Keratinocyte (primary cell): ENCODE data around the gene HADHB. TPM values are rescaled to one million over a fixed set of nuclear protein-coding genes. Genes with fewer than 3 reads are reported as not detected.

ENCODE experiments used
- DNase-seq: peaks from one replicate; pipeline ENCODE4 v3.0.0-alpha.2; 2011; ENCODE audit warnings: low read depth, missing footprints, low spot score
- FAIRE-seq: peaks from 2 replicates; lab custom pipeline; 2011; peaks lifted over from hg19 to GRCh38; lab: Jason Lieb, UNC
- H2AFZ ChIP-seq: 2 replicates; pipeline ENCODE4 v1.6.0; 2012; ENCODE audit warnings: low read length, control low read depth, inconsistent platforms; ENCODE audit not compliant: control insufficient read depth
- H3K27ac ChIP-seq: 2 replicates; pipeline ENCODE4 v1.5.1; 2011; ENCODE audit warnings: low read length; ENCODE audit not compliant: control insufficient read depth, insufficient read depth
- H3K27me3 ChIP-seq: 3 replicates; pipeline ENCODE4 v1.6.0; 2011; ENCODE audit warnings: low read length; ENCODE audit not compliant: control insufficient read depth, insufficient read depth; ENCODE audit errors: extremely low read depth
- H3K36me3 ChIP-seq, 2 experiments: 2 replicates in 1 of 2; 3 replicates in 1 of 2; pipeline ENCODE4 v1.5.1; 2011; ENCODE audit warnings: low read length in 2 of 2, mild to moderate bottlenecking in 1 of 2; ENCODE audit not compliant: control insufficient read depth in 2 of 2, insufficient read depth in 2 of 2; ENCODE audit errors: extremely low read depth in 1 of 2
- H3K4me1 ChIP-seq: 3 replicates; pipeline ENCODE4 v1.5.1; 2011; ENCODE audit warnings: low read length; ENCODE audit not compliant: control insufficient read depth, insufficient read depth; ENCODE audit errors: extremely low read depth
- H3K4me2 ChIP-seq: 3 replicates; pipeline ENCODE4 v1.6.0; 2011; ENCODE audit warnings: low read depth, low read length; ENCODE audit not compliant: control insufficient read depth, insufficient read depth; ENCODE audit errors: extremely low read depth
- H3K4me3 ChIP-seq, 3 experiments: fragments of 200-600 bp in 1 of 3; sonication (generic) in 1 of 3; 2 replicates in 2 of 3; 3 replicates in 1 of 3; pipeline ENCODE4 v1.5.1; 2011 to 2016; ENCODE audit warnings: low read length in 3 of 3, mild to moderate bottlenecking in 3 of 3, control low read depth in 2 of 3, inconsistent platforms in 1 of 3, low read depth in 1 of 3, mixed read lengths in 1 of 3, mixed run types in 1 of 3, moderate library complexity in 1 of 3; ENCODE audit not compliant: control insufficient read depth in 2 of 3, insufficient read depth in 2 of 3; ENCODE audit errors: extremely low read depth in 1 of 3
- H3K79me2 ChIP-seq: 2 replicates; pipeline ENCODE4 v1.6.0; 2012; ENCODE audit warnings: low read length; ENCODE audit not compliant: control insufficient read depth, insufficient read depth
- H3K9ac ChIP-seq: 3 replicates; pipeline ENCODE4 v1.6.0; 2011; ENCODE audit warnings: low read length; ENCODE audit not compliant: control insufficient read depth, insufficient read depth; ENCODE audit errors: extremely low read depth
- H3K9me1 ChIP-seq: 3 replicates; pipeline ENCODE4 v1.6.0; 2011; ENCODE audit warnings: low read length; ENCODE audit not compliant: control insufficient read depth, insufficient read depth; ENCODE audit errors: extremely low read depth
- H3K9me3 ChIP-seq: 2 replicates; pipeline ENCODE4 v1.5.1; 2012; ENCODE audit warnings: low read depth, low read length; ENCODE audit not compliant: control insufficient read depth
- H4K20me1 ChIP-seq: 3 replicates; pipeline ENCODE4 v1.6.0; 2011; ENCODE audit warnings: low read length; ENCODE audit not compliant: control insufficient read depth, insufficient read depth; ENCODE audit errors: extremely low read depth
- EZH2 ChIP-seq: IDR thresholded peaks from one replicate; pipeline ENCODE4 v1.6.1; 2012; ENCODE audit warnings: inconsistent platforms, mild to moderate bottlenecking, low read length, moderate library complexity
- dilution Hi-C: fragments of 300-500 bp; cut with MboI; formaldehyde crosslinking; loops from one replicate; pipeline ENCODE4 v1.7.0; 2020; ENCODE audit warnings: low sequenced_read_pairs; ENCODE audit not compliant: extremely low pct_ligation_motif_present
- polyA plus RNA-seq, 5 experiments: library from polyadenylated mRNA; depleted of rRNA in 3 of 5; stranded (reverse) in 3 of 5; stranded (forward) in 1 of 5; unstranded in 1 of 5; fragments of >200 nt; gene quantifications; 1 replicate in 1 of 5; 2 replicates in 3 of 5; 3 replicates in 1 of 5; pipeline versions ENCODE4 v1.2.1 to v1.2.3, GENCODE V29; 2011 to 2012; ENCODE audit warnings: missing spikeins in 2 of 5, low read depth in 1 of 5, low replicate concordance in 1 of 5
- TF ChIP-seq, protein P1 (sequence below), 3 experiments: IDR thresholded peaks in 1 of 3; conservative IDR thresholded peaks in 1 of 3; optimal IDR thresholded peaks in 1 of 3; 2 replicates in 2 of 3; 3 replicates in 1 of 3; pipeline versions ENCODE3 to v1.5.1; 2011; ENCODE audit warnings: low read length in 3 of 3, mild to moderate bottlenecking in 3 of 3, moderate library complexity in 2 of 3, control low read depth in 1 of 3, inconsistent platforms in 1 of 3; ENCODE audit not compliant: insufficient read depth in 2 of 3; ENCODE audit errors: extremely low read depth in 1 of 3

HADHB gene
- polyA plus RNA-seq, 1 donor (not counting 4 experiments of a cell fraction or from before 2014, with no cell fraction given), result 109 TPM

DNA sequence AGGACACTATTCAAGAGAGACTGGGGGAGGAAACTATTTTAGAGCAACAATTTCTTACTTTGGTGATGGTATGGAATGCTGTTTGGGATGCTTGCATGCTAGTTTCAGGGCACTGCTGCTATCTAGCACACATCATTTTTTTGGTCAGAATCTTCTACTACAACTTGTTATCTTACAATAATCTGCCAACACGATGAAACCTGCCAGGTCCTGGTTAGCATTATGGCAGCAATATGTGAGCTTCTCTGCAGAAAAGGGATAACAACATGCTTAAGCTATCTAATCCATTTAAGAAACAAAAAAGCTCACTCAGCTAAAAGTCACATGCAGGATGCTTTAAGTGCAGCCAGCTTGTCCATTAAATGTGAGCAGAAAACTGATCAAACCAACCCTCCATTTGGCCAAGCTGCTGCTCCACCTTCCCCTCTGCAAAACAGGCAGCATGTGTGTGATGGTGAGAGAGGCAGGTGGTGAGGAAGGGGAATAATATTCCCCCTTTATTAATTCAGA is 41.7 kb upstream of the HADHB start:
- Histone ChIP-seq H3K79me2 (no peaks in the 10 kb centered on the region), H3K4me1 (no peaks in the 10 kb centered on the region), H3K9me3 (no peaks in the 10 kb centered on the region), H3K4me3 (no peak overlapping the region), H3K27me3 (no peaks in the 10 kb centered on the region), H2AFZ (no peak overlapping the region), H3K27ac (no peak overlapping the region), H3K36me3 (peaks cover 25 to 26% of the 10 kb centered on the region in 2 experiments), H3K9ac (no peak overlapping the region), H4K20me1 (no peaks in the 10 kb centered on the region), H3K4me2 (no peak overlapping the region), H3K9me1 (no peaks in the 10 kb centered on the region)
- dilution Hi-C loops, result no loop called here
- FAIRE-seq, result no peak
- no peak for DNase-seq
- TF ChIP-seq EZH2, result no peak
- TF ChIP-seq, protein P1, sequence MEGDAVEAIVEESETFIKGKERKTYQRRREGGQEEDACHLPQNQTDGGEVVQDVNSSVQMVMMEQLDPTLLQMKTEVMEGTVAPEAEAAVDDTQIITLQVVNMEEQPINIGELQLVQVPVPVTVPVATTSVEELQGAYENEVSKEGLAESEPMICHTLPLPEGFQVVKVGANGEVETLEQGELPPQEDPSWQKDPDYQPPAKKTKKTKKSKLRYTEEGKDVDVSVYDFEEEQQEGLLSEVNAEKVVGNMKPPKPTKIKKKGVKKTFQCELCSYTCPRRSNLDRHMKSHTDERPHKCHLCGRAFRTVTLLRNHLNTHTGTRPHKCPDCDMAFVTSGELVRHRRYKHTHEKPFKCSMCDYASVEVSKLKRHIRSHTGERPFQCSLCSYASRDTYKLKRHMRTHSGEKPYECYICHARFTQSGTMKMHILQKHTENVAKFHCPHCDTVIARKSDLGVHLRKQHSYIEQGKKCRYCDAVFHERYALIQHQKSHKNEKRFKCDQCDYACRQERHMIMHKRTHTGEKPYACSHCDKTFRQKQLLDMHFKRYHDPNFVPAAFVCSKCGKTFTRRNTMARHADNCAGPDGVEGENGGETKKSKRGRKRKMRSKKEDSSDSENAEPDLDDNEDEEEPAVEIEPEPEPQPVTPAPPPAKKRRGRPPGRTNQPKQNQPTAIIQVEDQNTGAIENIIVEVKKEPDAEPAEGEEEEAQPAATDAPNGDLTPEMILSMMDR (optimal IDR thresholded peaks at IDR 0.05 in 1 of 3, IDR thresholded peaks at IDR 0.05 in 1 of 3, conservative IDR thresholded peaks at IDR 0.05 in 1 of 3; ENCODE audit: extremely low read depth in 1 of 3, insufficient read depth in 2 of 3, low read length in 3 of 3), result no peak

DNA sequence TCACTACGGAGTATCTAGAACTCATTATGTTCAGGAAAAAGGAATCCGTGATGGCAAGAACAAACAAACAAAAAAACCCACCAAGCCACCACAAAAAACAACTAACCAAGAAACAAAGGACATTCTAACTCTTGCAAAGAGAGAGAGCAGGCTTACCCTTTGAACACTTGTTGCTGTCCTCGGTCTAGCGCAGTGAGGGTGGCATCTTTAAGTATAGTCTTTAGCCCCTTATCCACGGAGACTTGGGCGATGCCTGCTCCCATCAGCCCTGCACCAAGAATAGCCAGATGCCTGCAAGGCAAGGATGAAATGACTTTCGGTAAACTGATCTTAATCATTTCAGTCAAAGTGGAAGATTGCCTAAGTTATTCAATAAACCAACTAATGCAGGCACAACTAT is 40.8 kb upstream of the HADHB start:
- no peaks in the 10 kb centered on the region for H3K79me2 ChIP-seq
- TF ChIP-seq, protein P1 (optimal IDR thresholded peaks at IDR 0.05 in 1 of 3, IDR thresholded peaks at IDR 0.05 in 1 of 3, conservative IDR thresholded peaks at IDR 0.05 in 1 of 3; ENCODE audit: extremely low read depth in 1 of 3, insufficient read depth in 2 of 3, low read length in 3 of 3), result no peak
- no peak for TF ChIP-seq EZH2
- peaks cover 22 to 26% of the 10 kb centered on the region in 2 experiments for H3K36me3 ChIP-seq
- H3K27me3 ChIP-seq, result no peaks in the 10 kb centered on the region
- no peak overlapping the region for H3K27ac ChIP-seq
- FAIRE-seq (no peak), DNase-seq (no peak)
- no peak overlapping the region for H3K9ac ChIP-seq
- H3K9me1 ChIP-seq, result no peaks in the 10 kb centered on the region
- H3K4me1 ChIP-seq, result no peaks in the 10 kb centered on the region
- H3K4me3 ChIP-seq, result no peak overlapping the region
- H2AFZ ChIP-seq, result no peak overlapping the region
- no peaks in the 10 kb centered on the region for H4K20me1 ChIP-seq
- no peak overlapping the region for H3K4me2 ChIP-seq
- dilution Hi-C loops, result no loop called here
- H3K9me3 ChIP-seq, result no peaks in the 10 kb centered on the region
